ENCODE data around the gene NACC2.

DNA sequence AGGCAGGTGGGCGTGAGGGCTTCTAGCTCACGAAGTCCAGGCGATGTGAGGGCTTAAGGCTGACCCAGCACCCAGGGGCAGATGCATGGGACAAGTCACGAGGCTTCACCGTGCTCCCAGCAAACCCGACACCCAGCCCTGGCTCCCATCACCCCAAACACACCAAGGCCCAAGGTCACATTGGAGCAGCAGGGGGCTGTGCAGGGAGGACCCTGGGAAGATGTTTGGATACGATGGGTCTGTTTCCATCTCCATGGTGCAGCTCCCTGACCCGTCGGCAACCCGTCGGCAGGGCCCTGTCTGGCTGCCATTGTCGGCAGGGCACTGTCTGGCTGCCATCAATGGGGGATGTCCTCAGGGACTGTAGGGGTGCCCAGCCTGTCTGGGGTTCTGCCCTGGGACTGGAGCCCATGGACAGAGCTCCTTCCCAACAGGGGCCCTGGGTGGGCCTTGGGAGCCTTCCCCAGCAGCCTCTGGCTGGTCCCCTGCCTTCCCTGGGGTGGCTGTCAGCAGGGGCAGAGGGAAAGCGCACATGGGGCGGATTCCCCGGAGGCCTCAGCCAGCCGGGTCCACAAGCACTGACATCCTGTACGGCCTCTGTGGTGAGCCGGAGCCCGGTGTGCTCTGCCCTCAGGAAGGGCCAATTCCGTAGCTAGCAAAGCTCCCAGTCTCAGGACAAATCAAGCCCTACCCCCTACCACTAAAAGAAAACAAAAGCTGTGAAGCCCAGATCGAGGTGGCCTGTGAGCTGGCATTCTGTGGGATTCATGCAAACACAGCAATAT is 47.1 kb downstream of the NACC2 start:
- TF ChIP-seq CTCF (IDR thresholded peaks at IDR 0.05 in 8 of 11, conservative IDR thresholded peaks at IDR 0.05 in 3 of 11), result no peak
- no peak for TF ChIP-seq POLR2A (IDR thresholded peaks at IDR 0.05)
- peak in 1 of 3 donors; percentile 0 for TF ChIP-seq POLR2AphosphoS5 (IDR thresholded peaks at IDR 0.05)
